Measurements from ENCODE around the gene CCDC171. TPM values are rescaled to one million over a fixed set of nuclear protein-coding genes. Genes with fewer than 3 reads are reported as not detected.

The CCDC171 gene
- total and polyA plus RNA-seq, 4 donors: 0.13 to 1.1 (median 0.43) TPM

GRCh38 chr9:16004613-16005012 is 451.8 kb downstream of the CCDC171 start:
- H3K27ac ChIP-seq (ENCODE audit: low read depth in 1 of 2, low read length in 2 of 2): no peak overlapping the region
- WGBS: 93% methylated on average over 6 of the region's 6 CpGs
- no peaks in the 10 kb centered on the region for H3K27me3 ChIP-seq (ENCODE audit: control insufficient read depth in 4 of 4, insufficient read depth in 4 of 4, low read length in 3 of 4)
- H3K4me3 ChIP-seq (ENCODE audit: low read depth in 1 of 3, low read length in 3 of 3): no peak overlapping the region
- TF ChIP-seq HNF4A (conservative IDR thresholded peaks at IDR 0.05) (no peak), FOXA1 (IDR thresholded peaks at IDR 0.05) (no peak), ATF3 (IDR thresholded peaks at IDR 0.05) (no peak), SP1 (IDR thresholded peaks at IDR 0.05) (no peak), HNF4G (IDR thresholded peaks at IDR 0.05) (no peak), EGR1 (IDR thresholded peaks at IDR 0.05; ENCODE audit: low read depth in 2 of 2) (no peak)
- TF ChIP-seq, protein P1, sequence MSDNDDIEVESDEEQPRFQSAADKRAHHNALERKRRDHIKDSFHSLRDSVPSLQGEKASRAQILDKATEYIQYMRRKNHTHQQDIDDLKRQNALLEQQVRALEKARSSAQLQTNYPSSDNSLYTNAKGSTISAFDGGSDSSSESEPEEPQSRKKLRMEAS (IDR thresholded peaks at IDR 0.05): no peak
- DNase-seq (ENCODE audit: low spot score): no peak
- H3K9me3 ChIP-seq (ENCODE audit: control insufficient read depth in 4 of 4, low read length in 3 of 4): no peaks in the 10 kb centered on the region
- no peaks in the 10 kb centered on the region for H3K36me3 ChIP-seq (ENCODE audit: control insufficient read depth in 4 of 4, insufficient read depth in 3 of 4, low read depth in 1 of 4, low read length in 3 of 4)
- H3K4me1 ChIP-seq (ENCODE audit: control insufficient read depth in 4 of 4, insufficient read depth in 4 of 4, low read length in 3 of 4): no peaks in the 10 kb centered on the region
- no peak overlapping the region for H3K9ac ChIP-seq (ENCODE audit: low read depth in 1 of 2, low read length in 2 of 2)

GRCh38 chr9:16010221-16010620 is 457.4 kb downstream of the CCDC171 start:
- TF ChIP-seq FOXA1 (IDR thresholded peaks at IDR 0.05): no peak
- no peak for TF ChIP-seq FOXA2 (IDR thresholded peaks at IDR 0.05)
- TF ChIP-seq REST (IDR thresholded peaks at IDR 0.05): no peak
- TF ChIP-seq GABPA (IDR thresholded peaks at IDR 0.05 in 1 of 2, conservative IDR thresholded peaks at IDR 0.05 in 1 of 2): no peak
- no peak for TF ChIP-seq HNF4G (IDR thresholded peaks at IDR 0.05)
- no peak for TF ChIP-seq TAF1 (conservative IDR thresholded peaks at IDR 0.05)
- TF ChIP-seq NR2F2 (IDR thresholded peaks at IDR 0.05): no peak
- TF ChIP-seq RAD21 (IDR thresholded peaks at IDR 0.05): no peak
- no peak for TF ChIP-seq JUND (IDR thresholded peaks at IDR 0.05)
- TF ChIP-seq, protein P2, sequence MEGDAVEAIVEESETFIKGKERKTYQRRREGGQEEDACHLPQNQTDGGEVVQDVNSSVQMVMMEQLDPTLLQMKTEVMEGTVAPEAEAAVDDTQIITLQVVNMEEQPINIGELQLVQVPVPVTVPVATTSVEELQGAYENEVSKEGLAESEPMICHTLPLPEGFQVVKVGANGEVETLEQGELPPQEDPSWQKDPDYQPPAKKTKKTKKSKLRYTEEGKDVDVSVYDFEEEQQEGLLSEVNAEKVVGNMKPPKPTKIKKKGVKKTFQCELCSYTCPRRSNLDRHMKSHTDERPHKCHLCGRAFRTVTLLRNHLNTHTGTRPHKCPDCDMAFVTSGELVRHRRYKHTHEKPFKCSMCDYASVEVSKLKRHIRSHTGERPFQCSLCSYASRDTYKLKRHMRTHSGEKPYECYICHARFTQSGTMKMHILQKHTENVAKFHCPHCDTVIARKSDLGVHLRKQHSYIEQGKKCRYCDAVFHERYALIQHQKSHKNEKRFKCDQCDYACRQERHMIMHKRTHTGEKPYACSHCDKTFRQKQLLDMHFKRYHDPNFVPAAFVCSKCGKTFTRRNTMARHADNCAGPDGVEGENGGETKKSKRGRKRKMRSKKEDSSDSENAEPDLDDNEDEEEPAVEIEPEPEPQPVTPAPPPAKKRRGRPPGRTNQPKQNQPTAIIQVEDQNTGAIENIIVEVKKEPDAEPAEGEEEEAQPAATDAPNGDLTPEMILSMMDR (IDR thresholded peaks at IDR 0.05; ENCODE audit: low read depth, low read length, missing input control): no peak
- no peak for TF ChIP-seq YY1 (IDR thresholded peaks at IDR 0.05)
- TF ChIP-seq, protein P3, sequence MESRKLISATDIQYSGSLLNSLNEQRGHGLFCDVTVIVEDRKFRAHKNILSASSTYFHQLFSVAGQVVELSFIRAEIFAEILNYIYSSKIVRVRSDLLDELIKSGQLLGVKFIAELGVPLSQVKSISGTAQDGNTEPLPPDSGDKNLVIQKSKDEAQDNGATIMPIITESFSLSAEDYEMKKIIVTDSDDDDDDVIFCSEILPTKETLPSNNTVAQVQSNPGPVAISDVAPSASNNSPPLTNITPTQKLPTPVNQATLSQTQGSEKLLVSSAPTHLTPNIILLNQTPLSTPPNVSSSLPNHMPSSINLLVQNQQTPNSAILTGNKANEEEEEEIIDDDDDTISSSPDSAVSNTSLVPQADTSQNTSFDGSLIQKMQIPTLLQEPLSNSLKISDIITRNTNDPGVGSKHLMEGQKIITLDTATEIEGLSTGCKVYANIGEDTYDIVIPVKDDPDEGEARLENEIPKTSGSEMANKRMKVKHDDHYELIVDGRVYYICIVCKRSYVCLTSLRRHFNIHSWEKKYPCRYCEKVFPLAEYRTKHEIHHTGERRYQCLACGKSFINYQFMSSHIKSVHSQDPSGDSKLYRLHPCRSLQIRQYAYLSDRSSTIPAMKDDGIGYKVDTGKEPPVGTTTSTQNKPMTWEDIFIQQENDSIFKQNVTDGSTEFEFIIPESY (IDR thresholded peaks at IDR 0.05): no peak
- TF ChIP-seq, protein P1 (IDR thresholded peaks at IDR 0.05): no peak
- no peak for TF ChIP-seq EGR1 (IDR thresholded peaks at IDR 0.05; ENCODE audit: low read depth in 2 of 2)
- no peak for TF ChIP-seq ATF3 (IDR thresholded peaks at IDR 0.05)
- TF ChIP-seq SP1 (IDR thresholded peaks at IDR 0.05): no peak
- no peak for TF ChIP-seq HNF4A (conservative IDR thresholded peaks at IDR 0.05)
- Histone ChIP-seq H3K9me3 (ENCODE audit: control insufficient read depth in 4 of 4, low read length in 3 of 4) (no peaks in the 10 kb centered on the region), H3K9ac (ENCODE audit: low read depth in 1 of 2, low read length in 2 of 2) (no peak overlapping the region), H3K36me3 (ENCODE audit: control insufficient read depth in 4 of 4, insufficient read depth in 3 of 4, low read depth in 1 of 4, low read length in 3 of 4) (no peaks in the 10 kb centered on the region), H3K27ac (ENCODE audit: low read depth in 1 of 2, low read length in 2 of 2) (no peak overlapping the region), H3K4me3 (ENCODE audit: low read depth in 1 of 3, low read length in 3 of 3) (no peak overlapping the region), H3K4me1 (ENCODE audit: control insufficient read depth in 4 of 4, insufficient read depth in 4 of 4, low read length in 3 of 4) (no peaks in the 10 kb centered on the region), H3K27me3 (ENCODE audit: control insufficient read depth in 4 of 4, insufficient read depth in 4 of 4, low read length in 3 of 4) (no peaks in the 10 kb centered on the region)
- WGBS: 92% methylated on average over 4 of the region's 4 CpGs
- DNase-seq (ENCODE audit: low spot score): no peak

All from liver (tissue), 9 donors.